ENCODE results near the gene NSMF. TPM values are rescaled to one million over a fixed set of nuclear protein-coding genes. Genes with fewer than 3 reads are reported as not detected.

Gene NSMF, protein sequence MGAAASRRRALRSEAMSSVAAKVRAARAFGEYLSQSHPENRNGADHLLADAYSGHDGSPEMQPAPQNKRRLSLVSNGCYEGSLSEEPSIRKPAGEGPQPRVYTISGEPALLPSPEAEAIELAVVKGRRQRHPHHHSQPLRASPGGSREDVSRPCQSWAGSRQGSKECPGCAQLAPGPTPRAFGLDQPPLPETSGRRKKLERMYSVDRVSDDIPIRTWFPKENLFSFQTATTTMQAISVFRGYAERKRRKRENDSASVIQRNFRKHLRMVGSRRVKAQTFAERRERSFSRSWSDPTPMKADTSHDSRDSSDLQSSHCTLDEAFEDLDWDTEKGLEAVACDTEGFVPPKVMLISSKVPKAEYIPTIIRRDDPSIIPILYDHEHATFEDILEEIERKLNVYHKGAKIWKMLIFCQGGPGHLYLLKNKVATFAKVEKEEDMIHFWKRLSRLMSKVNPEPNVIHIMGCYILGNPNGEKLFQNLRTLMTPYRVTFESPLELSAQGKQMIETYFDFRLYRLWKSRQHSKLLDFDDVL
- total RNA-seq = 12.0 and 20.4 TPM in 2 replicates

DNA sequence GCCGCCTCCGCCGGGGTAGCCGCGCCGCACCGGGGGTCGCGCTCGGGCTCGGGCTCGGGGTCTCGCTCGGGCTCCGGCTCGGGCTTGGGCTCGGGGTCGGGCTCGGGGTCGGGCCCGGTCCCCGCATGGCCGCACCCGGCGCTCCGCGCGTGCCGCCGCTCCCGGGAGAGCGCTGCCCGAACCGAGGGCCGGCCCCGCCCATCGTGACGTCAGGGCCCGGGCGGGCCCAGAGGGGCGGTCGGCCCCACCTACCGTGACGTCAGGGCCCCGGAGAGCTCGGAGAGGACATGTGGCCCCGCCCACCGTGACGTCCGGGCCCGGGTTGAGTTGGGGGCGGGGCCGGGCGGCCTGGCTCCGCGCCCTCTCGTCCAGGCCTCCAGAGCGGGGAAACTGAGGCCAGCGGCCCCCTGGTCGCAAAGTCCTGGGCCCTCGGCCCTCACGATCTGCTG, at the start of gene NSMF:
TSS of gene NSMF (minus strand) at position 183 of the 449 bp plus-strand sequence. CDS start 232 bp downstream, outside the sequence.
- peak; percentile 46 for DNase-seq (ENCODE audit: low read depth)

DNA sequence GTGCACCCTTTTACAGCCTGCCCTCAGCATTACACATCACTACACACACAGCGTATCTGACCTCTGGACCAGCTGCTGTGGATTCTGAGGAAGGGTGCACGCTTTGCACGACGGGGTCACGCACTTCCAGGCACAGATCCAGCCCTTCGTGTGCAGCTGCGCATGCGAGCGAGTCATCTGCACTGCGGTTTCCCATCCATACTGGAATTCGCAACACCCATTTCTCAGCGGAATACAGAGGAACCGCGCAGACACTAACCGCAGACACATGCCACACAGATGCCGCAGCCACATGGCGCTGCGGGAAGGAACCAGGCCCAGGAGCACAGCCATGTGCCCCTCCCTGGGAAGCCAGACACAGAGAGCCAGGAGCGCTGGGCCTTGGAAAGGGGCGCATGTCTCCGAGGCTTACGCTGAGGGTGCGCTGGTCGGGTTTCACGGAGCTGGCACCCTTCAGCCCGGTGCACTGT, 47.6 kb upstream of the NSMF start:
- no peak for DNase-seq (ENCODE audit: low read depth)

DNA sequence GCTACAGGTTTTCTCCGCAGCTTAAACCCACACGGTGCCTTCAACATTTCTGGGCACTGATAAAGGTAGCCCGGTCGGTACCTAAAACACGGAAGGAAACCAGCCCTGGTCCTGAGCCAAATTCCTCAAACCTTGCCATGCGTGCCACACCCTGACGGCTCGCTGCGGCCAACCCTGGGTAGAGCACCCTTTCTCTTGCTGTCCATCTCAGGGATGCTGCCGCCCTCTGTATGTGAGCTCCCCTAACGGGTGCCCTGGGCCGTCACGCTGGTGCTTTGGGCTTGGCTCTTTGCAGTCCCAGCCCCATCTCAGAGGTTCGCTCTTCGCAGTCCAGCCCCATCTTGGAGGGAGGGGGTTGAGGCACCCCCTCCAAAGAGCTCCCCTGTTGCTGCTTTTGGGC, 47.1 kb upstream of the NSMF start:
- no peak for DNase-seq (ENCODE audit: low read depth)

DNA sequence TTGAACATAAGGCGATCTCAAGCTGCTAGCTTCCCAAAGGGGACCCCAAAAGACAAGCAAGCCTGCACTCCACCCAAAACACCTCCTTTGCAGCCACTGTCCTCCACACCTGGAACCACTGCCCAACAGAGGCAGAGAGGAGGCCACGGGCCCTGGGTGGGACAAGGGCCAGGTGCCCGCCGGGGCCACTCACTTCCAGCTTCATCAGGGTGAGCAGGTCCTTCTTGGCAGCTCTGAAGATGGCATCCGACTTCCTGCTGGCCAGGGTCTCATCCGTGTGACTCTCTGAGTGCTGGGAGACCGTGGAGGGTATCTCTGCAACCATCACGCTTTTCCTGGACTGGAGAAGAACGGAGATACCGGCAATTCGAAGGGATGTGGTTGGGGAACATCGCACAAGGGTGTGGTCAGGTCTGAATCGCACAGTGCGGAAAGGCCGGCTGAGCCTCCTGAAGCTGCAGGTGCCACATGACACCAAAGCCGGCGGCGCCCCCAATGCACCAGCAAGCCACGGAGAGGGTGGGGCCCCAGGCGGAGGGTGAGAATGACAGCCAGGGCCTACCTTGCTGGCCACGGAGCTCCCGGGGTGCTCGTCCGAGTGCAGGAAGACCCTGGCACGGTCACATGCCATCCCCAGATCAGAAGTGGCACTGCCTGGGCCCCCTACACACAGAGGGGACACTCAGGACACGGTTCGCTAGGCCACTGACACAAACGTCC, 46.4 kb upstream of the NSMF start:
- DNase-seq (ENCODE audit: low read depth) = no peak

DNA sequence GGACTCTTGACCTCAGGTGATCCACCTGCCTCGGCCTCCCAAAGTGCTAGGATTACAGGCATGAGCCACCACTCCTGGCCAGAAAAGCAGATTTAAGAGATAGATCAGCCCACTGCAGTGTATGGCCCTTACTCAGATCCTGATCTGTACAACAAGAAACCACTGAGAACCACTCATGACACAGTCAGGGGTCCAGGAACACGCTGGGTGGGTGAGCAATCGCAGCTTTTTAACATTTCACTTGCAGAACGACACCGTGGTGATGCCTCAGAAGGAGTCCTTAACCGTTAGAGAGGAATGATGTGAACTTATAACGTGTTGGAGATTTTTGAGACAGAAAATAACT, 45.3 kb upstream of the NSMF start:
- DNase-seq (ENCODE audit: low read depth) = no peak

DNA sequence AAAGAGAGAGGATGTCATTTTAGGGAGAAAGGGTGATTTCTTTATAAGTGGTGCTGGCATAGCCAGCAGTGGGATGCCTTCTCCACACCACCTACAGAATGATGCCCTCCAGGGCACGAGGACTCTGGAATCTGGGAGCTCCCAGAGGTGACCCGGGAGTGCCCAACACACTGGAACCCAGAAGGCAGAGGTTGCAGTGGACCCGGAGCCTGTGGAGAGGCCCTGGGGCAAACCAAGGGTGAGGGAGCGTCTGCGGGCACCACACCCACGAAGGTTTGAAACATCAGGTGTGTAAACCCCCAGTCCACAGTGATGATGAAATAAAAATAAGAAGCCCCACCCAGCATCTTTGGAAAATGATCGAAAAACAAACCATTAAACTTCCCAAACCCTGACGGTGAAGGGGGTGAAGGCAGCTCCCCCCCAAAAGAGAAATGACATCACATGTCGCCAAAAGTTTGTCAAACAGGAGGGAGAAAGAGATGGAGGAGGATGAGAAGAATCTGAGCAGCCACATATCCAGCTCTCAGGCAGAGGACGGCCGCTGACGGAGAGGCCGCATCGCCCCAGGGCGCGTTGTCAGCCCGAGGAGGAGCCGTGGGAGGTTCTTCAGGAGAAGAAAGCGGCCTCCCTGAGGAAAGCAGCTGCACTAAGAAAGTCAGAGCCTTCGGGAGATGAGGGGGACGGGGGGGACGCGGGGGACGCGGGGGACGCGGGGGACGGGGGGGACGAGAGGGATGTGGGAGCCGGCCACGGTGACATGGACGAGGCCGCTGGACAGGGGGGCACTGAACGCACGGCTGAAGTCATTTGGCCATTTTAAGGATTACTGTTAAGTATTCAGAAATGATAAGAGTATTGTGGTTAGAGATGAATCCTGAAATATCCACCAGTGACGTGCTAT, 43.1 kb upstream of the NSMF start:
- DNase-seq (ENCODE audit: low read depth) = no peak

DNA sequence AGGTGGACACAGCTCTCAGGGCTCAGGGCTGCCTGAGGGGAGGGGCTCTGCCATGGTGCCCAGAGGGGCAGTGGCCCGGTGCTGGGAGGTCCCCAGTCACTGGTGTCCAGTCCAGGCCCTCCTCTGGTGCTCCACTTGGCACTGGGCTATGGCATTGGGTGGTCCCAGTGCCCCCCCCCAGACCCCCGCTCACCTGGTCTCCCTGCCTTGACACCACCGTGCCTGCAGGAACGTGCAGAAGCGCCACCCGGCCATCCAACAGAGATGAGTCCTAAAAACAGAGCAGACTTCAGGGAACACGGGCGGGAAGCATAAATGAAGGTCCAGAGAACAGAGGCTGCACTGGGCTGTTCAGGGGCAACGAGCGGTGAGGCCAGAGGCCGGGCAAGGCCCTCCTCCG, 42.3 kb upstream of the NSMF start:
- no peak for DNase-seq (ENCODE audit: low read depth)

DNA sequence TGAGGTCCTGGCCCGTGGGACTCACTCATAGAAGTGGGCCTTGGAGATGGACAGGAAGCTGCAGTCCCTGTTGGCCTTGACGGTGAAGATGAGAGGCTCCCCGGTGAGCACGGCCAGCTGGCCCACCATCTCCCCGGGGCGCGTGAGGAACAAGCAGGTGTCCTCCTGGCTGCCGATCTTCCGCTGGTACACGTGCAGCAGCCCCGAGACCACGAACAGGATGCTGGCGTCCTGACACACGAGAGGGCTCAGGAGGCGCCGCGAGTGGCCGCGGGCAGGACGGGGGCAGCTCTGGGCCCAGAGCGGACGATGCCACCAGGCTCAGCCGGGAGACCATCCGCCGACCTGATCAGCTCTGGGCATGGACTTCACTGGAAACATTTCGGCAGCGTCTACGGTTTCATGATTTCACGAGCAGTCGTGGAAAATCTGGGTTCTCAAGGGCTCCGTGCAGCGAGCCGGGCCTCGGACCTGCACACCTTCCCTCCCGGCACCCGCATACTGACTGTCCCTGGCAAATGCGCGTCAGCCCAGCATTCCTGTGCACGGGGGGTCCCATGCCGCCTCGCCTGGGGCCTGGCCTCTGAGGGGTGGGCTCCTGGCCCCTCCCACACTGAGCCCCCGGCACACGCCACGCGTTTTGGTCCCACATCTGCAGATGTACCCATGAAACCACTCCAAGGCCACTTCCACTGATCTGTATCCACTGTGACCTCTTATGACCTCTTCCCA, 41.7 kb upstream of the NSMF start:
- no peak for DNase-seq (ENCODE audit: low read depth)

DNA sequence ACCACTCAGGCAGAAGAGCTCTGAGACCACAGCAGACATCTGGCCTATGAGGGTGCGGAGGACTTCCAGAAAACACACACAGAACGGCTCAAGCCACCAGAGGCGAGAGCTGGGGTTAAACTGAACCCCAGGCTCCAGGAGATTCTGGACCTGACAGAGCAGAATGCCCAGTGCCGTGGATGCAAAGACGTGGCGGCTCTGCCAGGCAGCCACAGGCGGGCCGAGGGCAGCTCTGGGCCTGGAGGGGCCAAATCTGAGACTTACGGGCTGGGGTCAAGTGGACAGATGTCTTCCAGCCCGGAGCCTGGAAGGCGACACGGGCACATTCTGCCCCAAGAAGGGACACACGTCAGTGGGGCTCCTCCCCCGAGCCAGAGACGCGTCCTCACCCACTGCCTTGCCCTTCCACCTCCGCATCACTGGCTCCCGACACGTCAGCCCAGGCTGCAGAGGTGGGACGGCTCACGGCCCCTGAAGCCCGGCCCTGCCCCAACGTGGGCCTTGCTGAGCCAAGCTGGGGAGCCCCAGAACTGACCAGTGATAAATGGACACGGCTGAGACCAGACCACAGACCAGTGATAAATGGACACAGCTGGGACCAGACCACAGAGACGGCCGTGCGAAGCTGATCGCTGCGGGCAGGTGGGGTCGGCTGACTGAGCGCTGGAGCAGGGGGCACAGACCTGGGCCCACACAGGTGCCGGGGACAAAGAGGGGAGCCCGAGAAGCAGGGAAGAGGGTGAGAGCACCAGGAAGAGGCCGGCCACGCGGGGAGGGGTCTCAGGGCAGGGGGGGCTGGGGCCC, 40.9 kb upstream of the NSMF start:
- DNase-seq (ENCODE audit: low read depth) = no peak

DNA sequence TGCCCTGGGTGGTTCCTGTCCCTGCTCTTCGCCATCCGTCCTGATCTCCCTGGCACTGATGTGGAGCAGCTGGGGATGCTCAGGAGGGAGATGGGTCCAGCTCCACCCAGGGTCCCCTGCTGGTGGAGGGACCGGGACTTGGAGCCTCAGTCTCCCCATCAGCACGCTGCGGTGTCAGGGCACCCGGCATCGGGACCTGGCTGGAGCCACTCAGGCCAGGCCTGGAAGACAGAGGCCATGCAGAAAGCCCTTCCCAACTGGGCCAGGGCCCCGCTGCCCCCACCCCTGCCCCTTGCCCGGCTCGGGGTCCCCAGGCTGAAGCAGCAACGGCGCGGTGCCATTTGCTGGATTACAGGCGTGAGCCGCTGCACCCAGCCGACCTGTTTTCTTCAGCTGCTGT, 40.3 kb upstream of the NSMF start:
- no peak for DNase-seq (ENCODE audit: low read depth)

DNA sequence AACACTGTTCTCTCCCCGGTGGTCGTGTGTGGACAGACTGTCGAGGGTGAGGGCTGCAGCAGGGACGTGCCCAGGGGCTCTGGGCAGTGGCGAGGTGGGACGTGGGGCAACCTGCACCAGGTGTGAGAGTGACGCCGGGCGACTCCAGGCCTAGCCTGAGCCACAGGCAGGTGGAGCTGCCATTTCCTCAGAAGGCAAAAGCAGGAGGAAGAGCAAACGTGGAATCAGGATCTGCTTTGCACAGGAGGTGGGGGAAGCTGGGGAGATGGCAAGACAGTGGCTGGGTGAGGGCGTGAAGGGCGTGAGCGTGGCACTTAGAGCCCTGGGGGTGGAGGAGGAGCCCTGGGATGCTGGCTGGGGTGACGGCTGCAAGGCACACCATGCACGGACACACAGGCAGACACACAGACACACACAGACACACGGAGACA, 39.6 kb upstream of the NSMF start:
- no peak for DNase-seq (ENCODE audit: low read depth)

DNA sequence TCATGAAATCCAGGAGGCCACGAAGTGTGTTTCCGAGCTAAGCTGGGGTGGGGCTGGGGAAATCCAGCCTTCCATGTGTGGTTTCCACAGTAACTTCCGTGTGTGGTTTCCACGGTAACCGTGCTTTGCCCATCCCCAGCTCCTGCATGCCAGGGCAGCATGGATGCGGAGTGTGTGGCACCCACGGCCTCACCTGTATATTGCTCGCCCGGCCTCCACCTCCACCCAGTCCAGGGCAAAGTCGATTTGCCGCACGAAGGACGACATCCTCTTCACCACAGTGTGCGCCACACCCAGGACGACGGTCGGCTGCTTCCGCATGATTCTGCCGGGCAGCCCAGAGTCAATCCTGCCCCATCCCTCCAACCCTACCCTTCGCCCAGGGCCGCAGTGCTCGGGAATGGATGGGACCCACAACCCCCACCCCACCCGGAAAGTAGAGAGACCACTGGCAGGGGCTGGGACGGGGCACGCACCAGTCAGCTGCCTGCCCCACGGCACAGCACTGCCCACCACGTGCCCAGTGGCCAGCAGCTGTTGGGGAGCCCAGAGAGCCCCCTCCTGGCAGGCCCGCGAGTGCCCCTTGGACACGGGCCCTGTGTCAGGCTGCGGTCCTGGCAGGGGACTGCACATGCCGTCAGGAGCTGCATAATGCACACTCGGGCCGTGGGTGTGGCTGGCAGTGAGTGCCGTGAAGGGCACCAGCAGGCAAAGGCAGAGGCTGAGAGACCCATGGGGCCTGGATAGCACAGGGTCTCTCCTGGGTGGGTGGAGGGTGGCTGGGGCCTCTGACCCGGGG, 39.0 kb upstream of the NSMF start:
- no peak for DNase-seq (ENCODE audit: low read depth)

DNA sequence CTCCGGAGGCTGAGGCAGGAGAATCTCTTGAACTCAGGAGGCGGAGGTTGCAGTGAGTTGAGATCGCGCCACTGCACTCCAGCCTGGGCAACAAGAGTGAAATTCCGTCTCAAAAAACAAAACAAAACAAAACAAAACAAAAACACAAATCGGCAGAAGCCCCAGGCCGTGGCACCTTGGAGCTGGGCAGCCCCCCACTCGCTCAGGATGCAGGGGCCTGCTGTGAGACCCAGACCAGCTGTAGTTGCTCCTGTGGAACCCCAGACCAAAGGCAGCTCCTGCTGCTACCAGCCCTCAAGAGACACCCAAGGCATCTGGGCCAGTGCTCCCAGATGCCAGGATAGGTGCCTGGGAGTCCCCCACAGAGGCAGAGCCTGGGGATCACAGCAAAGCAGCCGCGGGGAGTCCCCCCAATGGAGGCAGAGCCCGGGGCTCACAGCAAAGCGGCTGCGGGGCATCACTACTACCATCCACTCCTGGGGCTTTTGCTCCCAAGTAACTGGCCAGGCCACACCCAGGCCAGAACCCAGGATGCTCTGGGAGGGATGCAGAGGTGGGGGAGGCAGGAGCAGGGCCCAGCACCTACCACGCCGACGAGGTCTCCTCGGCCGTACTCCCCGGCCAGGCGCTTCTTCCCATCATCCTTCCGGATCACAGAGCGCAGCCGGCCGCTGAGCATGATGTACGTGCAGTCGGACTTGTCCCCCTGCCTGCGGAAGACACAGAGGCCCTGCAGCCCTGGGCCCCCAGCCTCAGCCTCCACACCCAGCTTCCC, 37.7 kb upstream of the NSMF start:
- no peak for DNase-seq (ENCODE audit: low read depth)

DNA sequence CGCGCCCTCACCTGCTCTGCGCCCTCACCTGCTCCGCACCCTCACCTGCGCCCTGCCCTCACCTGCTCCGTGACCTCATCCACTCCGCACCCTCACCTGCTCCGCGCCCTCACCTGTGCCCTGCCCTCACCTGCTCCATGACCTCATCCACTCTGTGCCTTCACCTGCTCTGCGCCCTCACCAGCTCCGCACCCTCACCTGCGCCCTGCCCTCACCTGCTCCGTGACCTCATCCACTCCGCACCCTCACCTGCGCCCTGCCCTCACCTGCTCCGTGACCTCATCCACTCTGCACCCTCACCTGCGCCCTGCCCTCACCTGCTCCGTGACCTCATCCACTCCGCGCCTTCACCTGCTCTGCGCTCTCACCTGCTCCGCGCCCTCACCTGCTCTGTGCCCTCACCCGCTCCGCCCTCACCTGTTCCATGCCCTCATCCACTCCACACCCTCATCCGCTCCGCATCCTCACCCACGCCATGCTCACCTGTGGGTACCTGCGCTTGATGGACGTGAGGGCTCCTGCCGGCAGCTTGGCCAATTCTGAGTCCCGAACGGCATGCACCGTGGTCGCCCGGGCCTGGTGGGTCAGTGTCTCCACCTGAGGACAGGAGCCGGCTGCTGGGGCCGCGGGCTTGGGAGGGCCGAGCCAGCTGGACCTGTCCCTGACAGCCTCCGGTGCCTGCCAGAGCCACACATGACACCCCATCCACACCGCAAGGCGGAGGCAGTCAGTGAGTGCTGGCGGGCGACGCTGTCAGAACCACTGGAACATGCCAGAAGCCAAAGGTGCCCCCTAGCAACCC, 35.6 kb upstream of the NSMF start:
- no peak for DNase-seq (ENCODE audit: low read depth)

DNA sequence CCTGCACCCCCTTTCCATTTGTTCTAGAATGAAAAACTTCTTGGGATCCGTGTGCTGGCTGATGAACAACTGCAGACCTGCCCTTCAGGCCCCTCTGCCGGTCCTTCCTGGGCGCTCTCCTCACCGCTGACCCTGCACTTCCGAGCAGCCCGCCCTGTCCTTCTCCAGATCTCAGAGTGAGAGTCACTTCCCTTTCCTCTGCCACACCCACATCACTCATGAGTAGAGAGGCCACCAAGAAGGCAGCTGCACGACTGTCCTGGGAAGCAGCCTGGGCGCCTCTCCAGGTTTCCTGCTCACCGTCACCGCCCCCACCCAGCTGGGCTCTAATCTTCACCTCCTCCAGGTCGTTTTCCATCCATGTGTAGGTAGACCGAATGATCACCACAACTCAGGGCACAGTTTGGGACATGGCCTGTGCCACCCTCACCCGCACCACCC, 35.0 kb upstream of the NSMF start:
- DNase-seq (ENCODE audit: low read depth) = no peak

DNA sequence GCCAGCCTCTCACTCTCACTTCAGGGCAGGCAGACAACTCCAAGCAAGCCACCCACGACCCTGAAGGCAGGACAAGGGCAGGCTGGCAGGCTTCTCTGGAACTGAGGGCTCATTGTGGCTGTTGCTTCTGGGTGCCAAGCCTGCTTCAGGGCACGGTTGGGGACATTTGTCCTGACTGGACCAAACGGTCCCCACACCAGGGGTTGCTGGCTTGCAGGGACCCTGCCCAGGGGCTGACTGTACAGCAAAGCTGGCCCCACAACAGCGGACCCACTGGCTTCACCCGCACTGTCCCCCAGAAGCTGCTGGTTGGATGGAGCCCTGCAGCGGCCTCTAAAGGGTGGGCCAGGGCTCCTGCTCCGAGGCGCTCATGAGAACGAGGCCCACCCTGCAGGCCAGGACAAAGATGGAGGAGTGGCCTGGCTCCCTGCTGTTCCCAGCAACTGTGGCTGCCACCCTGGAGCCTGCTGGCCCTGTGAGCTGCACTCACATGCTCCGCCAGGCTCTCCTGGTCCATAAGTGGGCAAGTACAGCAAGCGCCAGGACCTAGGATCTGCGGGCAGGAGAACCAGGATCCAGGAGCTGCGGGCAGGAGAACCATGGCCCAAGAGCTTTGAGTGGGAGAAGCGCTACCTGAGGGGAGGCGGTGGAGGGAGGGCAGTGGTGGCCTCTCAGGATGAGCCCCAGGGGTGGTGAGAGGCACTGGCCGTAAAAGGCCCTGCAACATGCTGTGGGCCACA, 34.4 kb upstream of the NSMF start:
- no peak for DNase-seq (ENCODE audit: low read depth)

Data from renal cortical epithelial cell (primary cell).